HepG2 (cell line): ENCODE measurements around the gene MILR1.

ENCODE experiments used
- ARNT ChIP-seq: fragments of 450-650 bp; IDR thresholded peaks from 2 replicates; pipeline ENCODE4 v1.6.1; 2017
- CTCF ChIP-seq: sonication (generic); formaldehyde crosslinking; IDR thresholded peaks from 2 replicates; pipeline ENCODE4 v1.5.0; 2020; ENCODE audit warnings: mild to moderate bottlenecking, missing genetic modification reagents, moderate library complexity
- FOXJ3 ChIP-seq: sonication (generic); formaldehyde crosslinking; IDR thresholded peaks from 2 replicates; pipeline ENCODE4 v1.4.0; 2020; ENCODE audit warnings: missing genetic modification reagents, mild to moderate bottlenecking, borderline replicate concordance
- GATAD2A ChIP-seq: IDR thresholded peaks from 2 replicates; pipeline ENCODE4 v1.6.1; 2016
- MAF1 ChIP-seq: sonication (generic); formaldehyde crosslinking; IDR thresholded peaks from 2 replicates; pipeline ENCODE4 v1.5.0; 2020; ENCODE audit warnings: missing genetic modification reagents, borderline replicate concordance
- MAX ChIP-seq: IDR thresholded peaks from 2 replicates; pipeline ENCODE4 v1.6.1; 2012; ENCODE audit warnings: inconsistent platforms
- PATZ1 ChIP-seq: sonication (generic); formaldehyde crosslinking; IDR thresholded peaks from 2 replicates; pipeline ENCODE4 v1.4.0; 2020; ENCODE audit warnings: missing genetic modification reagents
- RNF2 ChIP-seq: fragments of 450-650 bp; conservative IDR thresholded peaks from 2 replicates; pipeline ENCODE4 v1.6.1; 2016; ENCODE audit warnings: low read depth
- SIN3A ChIP-seq: IDR thresholded peaks from 2 replicates; pipeline ENCODE4 v1.6.1; 2011; ENCODE audit warnings: low read depth, mild to moderate bottlenecking, control low read depth, low read length, borderline replicate concordance
- TAF1 ChIP-seq: sonication (generic); formaldehyde crosslinking; IDR thresholded peaks from 2 replicates; pipeline ENCODE4 v1.4.0; 2020; ENCODE audit warnings: missing genetic modification reagents
- ZFX ChIP-seq: sonication (generic); formaldehyde crosslinking; IDR thresholded peaks from 2 replicates; pipeline ENCODE4 v1.4.0; 2020; ENCODE audit warnings: mild to moderate bottlenecking, low read depth, missing genetic modification reagents, moderate library complexity
- ZZZ3 ChIP-seq: sonication (generic); formaldehyde crosslinking; IDR thresholded peaks from 2 replicates; pipeline ENCODE4 v1.4.0; 2020; ENCODE audit warnings: missing genetic modification reagents, mild to moderate bottlenecking, borderline replicate concordance

- no peak for TF ChIP-seq PATZ1 (CRISPR knock-in tag)
- TF ChIP-seq FOXJ3 (CRISPR knock-in tag): no peak
- no peak for TF ChIP-seq CTCF (CRISPR knock-in tag)
- no peak for TF ChIP-seq ZFX (CRISPR knock-in tag)
- TF ChIP-seq MAF1 (CRISPR knock-in tag): no peak
- TF ChIP-seq ZZZ3 (CRISPR knock-in tag): no peak
- no peak for TF ChIP-seq RNF2
- no peak for TF ChIP-seq ARNT
- no peak for TF ChIP-seq SIN3A
- no peak for TF ChIP-seq TAF1 (CRISPR knock-in tag)
- no peak for TF ChIP-seq MAX
- no peak for TF ChIP-seq GATAD2A (CRISPR knock-in tag)
Measured at GRCh38 chr17:64458756-64459155, 9.8 kb downstream of the MILR1 start.
